ENCODE results near the gene IQGAP2.

The IQGAP2 gene

GRCh38 chr5:76477061-76477460, 74.0 kb downstream of the IQGAP2 start:
- DNase-seq (ENCODE audit: low read depth in 2 of 2): no peak

GRCh38 chr5:76477571-76477970, 74.5 kb downstream of the IQGAP2 start:
- no peak for DNase-seq (ENCODE audit: low read depth in 2 of 2)

GRCh38 chr5:76479281-76479680, 76.2 kb downstream of the IQGAP2 start:
- no peak for DNase-seq (ENCODE audit: low read depth in 2 of 2)

GRCh38 chr5:76479973-76480667, 77.0 kb downstream of the IQGAP2 start:
- no peak for DNase-seq (ENCODE audit: low read depth in 2 of 2)

GRCh38 chr5:76482984-76483383, 79.9 kb downstream of the IQGAP2 start:
- no peak for DNase-seq (ENCODE audit: low read depth in 2 of 2)

GRCh38 chr5:76483433-76483832, 80.3 kb downstream of the IQGAP2 start:
- DNase-seq (ENCODE audit: low read depth in 2 of 2): no peak

- DNase-seq (ENCODE audit: low read depth in 2 of 2): no peak
Observed at GRCh38 chr5:76483881-76484280, 80.8 kb downstream of the IQGAP2 start.

GRCh38 chr5:76485511-76485910, 82.4 kb downstream of the IQGAP2 start:
- no peak for DNase-seq (ENCODE audit: low read depth in 2 of 2)

- DNase-seq (ENCODE audit: low read depth in 2 of 2): no peak
Observed at GRCh38 chr5:76487386-76487785, 84.3 kb downstream of the IQGAP2 start.

- DNase-seq (ENCODE audit: low read depth in 2 of 2): no peak
Observed at GRCh38 chr5:76487821-76488220, 84.7 kb downstream of the IQGAP2 start.

GRCh38 chr5:76488969-76489368, 85.9 kb downstream of the IQGAP2 start:
- no peak for DNase-seq (ENCODE audit: low read depth in 2 of 2)

- DNase-seq (ENCODE audit: low read depth in 2 of 2): no peak
Observed at GRCh38 chr5:76489877-76490688, 87.0 kb downstream of the IQGAP2 start.

- DNase-seq (ENCODE audit: low read depth in 2 of 2): no peak
Observed at GRCh38 chr5:76490960-76491359, 87.9 kb downstream of the IQGAP2 start.

GRCh38 chr5:76492819-76493189, 89.7 kb downstream of the IQGAP2 start:
- DNase-seq (ENCODE audit: low read depth in 2 of 2): no peak

GRCh38 chr5:76493190-76493837, 90.2 kb downstream of the IQGAP2 start:
- DNase-seq (ENCODE audit: low read depth in 2 of 2): no peak

- no peak for DNase-seq (ENCODE audit: low read depth in 2 of 2)
Observed at GRCh38 chr5:76494201-76494600, 91.1 kb downstream of the IQGAP2 start.

GRCh38 chr5:76495870-76496269, 92.8 kb downstream of the IQGAP2 start:
- no peak for DNase-seq (ENCODE audit: low read depth in 2 of 2)

GRCh38 chr5:76497065-76497460, 94.0 kb downstream of the IQGAP2 start:
- no peak for DNase-seq (ENCODE audit: low read depth in 2 of 2)

GRCh38 chr5:76497986-76498717, 95.1 kb downstream of the IQGAP2 start:
- no peak for DNase-seq (ENCODE audit: low read depth in 2 of 2)

- DNase-seq (ENCODE audit: low read depth in 2 of 2): no peak
Observed at GRCh38 chr5:76499507-76500161, 96.5 kb downstream of the IQGAP2 start.

- DNase-seq (ENCODE audit: low read depth in 2 of 2): no peak
Observed at GRCh38 chr5:76500633-76501393, 97.7 kb downstream of the IQGAP2 start.

All from fibroblast of skin of left biceps (primary cell).